Stimulated activated CD8-positive, alpha-beta memory T cell treated with anti-CD3 and anti-CD28 coated beads, Interleukin-15, amount 100 ng/mL, for 1 hour (primary cell): ENCODE measurements around the gene CEMIP.
"Not testable (repeated sequence)": the region's sequence is repeated elsewhere in the genome, so short reads cannot be mapped to it uniquely, and the experiment has no call there.

Experiments used
- DNase-seq: peaks from one replicate; pipeline ENCODE4 v3.0.0-alpha.2; 2020; ENCODE audit warnings: low read depth

The CEMIP gene

DNA sequence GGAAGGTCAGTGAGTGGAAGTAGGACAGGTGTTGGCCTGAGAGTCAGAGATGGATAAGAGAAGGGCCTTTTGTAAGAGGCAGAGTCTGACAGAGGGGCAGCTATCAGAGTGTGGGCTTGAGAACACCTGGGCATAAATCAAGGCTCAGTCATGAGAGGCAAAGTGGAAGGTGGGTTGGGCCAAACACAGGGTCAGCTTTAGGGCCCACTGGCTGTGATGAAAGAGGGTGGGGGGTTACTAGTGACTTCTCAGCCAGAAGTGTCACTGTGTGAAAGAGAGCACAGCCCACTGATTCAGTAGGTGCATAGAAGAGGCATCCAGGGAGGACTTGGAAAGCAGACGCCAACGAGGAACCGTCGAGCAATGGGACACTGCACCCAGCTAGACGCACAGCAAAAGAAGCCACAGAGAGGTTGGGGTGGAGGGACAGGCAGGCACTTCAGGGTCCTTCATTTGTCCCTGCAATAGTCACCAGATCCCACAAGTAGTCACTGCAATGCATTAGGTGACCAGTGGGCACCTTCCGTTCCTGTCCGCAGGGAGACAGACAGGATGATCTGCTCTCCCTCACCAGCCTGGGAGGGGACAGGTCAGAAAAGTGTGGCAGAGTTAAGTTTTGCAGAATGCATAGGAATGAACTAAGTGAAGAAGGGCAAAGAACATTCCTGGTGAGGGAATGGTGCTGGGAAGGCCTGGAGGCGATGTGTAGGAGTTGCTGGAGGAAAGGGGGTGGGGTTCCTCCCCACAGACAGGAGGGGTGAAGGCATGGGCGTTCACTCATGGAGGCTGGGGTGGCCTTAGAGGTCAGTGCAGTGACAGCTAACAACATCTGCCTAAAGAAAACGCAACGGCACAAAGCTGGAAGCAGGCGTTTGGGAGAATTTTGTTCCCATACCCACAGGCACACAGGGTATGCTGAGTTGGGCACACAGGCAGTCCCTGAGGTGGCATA is 174.1 kb downstream of the CEMIP start:
- DNase-seq, result no peak

GRCh38 chr15:80953953-80954778 is 175.0 kb downstream of the CEMIP start:
- no peak for DNase-seq

DNA sequence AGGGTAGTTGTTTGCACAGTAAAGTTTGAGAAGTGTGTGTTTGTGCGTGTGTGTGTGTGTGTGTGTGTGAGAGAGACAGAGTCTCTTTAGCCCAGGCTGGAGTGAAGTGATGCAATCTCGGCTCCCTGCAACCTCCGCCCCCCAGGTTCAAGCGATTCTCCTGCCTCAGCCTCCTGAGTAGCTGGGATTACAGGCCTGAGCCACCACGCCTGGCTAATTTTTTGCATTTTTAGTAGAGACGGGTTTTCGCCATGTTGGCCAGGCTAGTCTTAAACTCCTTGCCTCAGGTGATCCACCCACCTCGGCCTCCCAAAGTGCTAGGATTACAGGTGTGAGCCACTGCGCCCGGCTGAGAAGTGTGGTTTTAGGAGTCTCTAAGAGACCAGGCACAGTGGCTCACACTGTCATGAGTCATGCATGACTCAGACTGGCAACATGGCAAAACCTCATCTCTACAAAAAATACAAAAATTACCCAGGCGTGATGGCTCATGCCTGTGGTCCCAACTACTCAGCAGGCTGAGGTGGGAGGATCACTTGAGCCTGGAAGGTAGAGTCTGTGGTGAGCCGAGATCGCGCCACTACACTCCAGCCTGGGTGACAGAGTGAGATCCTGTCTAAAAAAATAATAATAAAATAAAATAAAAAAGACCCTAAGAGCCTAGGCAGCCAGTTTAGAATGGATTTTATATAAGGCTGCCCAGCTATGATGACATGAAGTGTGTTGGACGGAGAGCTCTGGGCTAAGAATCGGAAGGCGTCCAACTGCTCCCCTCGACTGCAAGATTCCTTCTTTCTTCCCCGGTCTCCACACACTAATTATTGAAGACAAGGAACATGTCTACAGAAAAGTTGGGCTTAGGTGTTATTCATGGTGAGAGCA is 176.6 kb downstream of the CEMIP start:
- DNase-seq, result not testable (repeated sequence)

DNA sequence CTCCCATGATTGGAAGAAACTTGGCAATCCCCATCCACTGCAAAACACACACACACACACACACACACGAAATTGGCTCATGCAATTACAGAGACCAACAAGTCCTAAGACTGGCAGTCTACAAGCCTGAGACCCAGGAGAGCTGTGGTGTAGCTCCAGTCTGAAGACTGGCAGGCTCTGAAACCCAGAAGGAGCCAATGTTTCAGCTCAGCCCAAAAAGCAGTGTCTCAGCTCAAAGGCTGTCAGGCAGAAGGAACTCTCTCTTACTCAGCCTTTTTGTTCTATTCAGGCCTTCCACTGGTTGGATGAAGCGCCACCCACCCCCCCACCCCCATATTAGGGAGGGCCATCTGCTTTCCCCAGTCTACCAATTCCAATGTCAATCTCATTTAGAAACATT is 178.4 kb downstream of the CEMIP start:
- DNase-seq, result no peak

- DNase-seq, result no peak
Measured at GRCh38 chr15:80957976-80958375, 178.8 kb downstream of the CEMIP start.

DNA sequence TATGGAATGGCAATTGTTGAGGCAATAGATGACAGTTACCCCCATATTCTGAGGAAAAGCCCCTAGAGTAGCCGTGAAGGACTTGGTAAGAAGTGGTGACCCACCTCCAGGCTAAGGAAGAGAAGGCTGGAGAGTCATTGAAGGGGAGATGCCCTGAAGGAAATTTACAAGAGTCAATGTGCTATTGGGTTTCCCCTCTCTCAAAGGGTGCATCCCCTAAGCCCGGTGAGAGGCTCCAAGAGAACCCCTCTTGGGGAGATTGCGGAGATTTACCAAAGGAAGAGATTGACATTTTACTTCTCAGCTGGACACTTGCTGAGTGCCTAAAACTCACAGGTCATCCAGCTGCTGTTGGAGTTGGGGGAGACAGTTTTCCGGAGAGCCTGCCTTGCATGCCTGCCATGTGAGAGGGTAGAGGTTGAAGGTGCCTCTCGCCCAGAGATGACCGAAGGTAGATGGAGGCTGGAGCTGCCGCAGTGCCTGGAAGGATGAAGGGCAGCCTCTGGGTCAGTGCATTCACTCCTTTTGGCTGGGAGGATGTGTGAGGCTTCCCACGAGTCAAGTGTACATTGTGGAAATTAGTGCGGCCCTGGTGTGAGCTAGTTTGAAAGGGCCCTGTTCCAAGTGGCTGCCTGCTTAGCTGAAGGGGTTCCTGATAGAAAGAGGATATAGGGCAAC is 179.8 kb downstream of the CEMIP start:
- no peak for DNase-seq

- not testable (repeated sequence) for DNase-seq
Measured at GRCh38 chr15:80965454-80965853, 186.3 kb downstream of the CEMIP start.

DNA sequence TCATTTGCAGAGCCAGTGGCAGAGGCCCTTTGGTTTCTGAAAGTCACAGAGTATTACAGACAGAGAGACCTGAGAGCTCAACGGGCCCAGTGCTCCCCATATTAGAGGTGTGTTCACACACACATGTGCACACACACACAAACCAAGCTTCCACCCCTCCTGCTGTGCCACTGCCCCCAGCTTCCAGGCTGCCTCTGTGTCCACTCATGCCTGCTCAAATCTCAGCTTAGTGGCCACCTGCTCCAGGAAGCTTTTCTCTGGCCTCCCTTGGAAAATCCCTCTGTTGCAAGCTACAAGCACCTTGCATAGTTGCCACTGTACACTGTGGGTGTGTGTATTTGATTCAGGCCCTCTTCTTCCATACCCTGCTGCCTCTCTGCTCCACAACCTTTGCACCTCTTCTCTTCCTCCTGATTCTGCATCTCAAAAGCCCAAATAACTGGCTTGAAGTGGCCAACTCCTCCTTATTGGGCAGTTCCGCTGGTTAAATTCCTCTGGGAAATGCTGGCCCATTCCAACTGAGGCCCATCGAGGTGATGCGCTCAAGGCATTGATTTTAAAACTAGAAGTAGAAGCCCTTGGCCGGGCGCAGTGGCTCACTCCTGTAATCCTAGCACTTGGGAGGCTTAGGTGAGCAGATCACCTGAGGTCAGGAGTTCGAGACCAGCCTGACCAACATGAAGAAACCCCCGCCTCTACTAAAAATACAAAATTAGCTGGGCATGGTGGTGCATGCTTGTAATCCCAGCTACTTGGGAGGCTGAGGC is 187.4 kb downstream of the CEMIP start:
- no peak for DNase-seq

DNA sequence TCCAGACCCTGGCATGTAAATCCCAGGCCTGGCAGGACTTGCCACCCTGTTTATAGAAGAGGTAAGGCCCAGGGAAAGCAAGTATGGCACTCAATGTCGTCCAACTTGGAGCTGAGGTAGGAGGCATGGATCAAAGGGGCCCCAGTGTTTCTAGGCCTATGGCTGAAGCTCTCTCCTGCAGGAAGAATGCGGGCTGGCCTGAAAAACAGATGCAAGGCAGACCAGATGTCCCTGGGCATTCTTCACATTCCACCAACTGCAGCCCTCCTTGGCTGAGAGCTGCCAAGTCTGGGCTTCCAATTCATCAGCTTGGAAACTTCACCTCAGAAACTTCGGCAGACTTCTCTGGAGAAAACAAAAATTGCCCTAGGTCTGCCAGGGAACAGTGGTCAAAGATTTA is 188.3 kb downstream of the CEMIP start:
- DNase-seq, result no peak

- DNase-seq, result no peak
Measured at GRCh38 chr15:80967991-80968510, 188.9 kb downstream of the CEMIP start.

- no peak for DNase-seq
Measured at GRCh38 chr15:80969316-80969715, 190.1 kb downstream of the CEMIP start.

- DNase-seq, result peak; percentile 38
Measured at GRCh38 chr15:80970018-80970657, 191.0 kb downstream of the CEMIP start.

- no peak for DNase-seq
Measured at GRCh38 chr15:80970658-80971057, 191.5 kb downstream of the CEMIP start.

- no peak for DNase-seq
Measured at GRCh38 chr15:80971143-80971542, 192.0 kb downstream of the CEMIP start.

GRCh38 chr15:80972276-80972675 is 193.1 kb downstream of the CEMIP start:
- no peak for DNase-seq

DNA sequence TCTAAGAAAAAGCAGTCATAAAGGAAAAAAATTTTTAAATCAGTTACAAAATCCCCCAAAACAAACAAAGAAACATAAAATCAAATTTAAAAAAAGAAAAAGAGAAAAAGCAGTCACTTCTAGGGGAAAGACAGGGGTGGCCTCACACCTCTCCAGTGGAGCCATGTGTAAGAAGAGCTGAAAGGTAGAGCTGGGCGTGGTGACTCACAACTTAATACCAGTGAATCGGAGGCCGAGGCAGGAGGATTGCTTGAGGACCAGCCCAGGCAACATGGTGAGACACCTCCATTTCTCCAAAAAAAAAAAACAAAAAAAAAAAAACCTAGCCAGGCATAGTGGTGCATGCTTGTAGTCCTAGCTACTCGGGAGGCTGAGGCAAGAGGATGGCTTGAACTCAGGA is 195.7 kb downstream of the CEMIP start:
- DNase-seq, result no peak

DNA sequence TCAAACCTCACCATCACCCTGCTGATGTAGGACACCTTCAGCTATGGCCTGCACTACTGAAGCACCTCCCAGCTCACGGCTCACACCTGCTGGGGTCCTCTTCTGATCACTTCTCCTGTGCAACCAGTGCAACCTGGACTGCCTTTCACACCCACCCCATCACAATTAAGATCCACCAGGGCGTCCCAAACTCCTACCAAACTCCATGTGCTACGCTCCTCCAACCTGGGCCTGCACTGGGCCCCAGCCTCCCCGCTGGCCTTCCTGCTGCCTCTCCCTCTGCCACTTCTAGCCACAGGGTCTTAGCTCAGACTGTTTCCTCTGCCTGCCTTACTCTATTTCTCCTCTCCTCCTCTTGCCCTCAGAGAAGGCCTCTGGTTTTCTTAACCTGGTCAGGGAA is 197.7 kb downstream of the CEMIP start:
- DNase-seq, result no peak

- no peak for DNase-seq
Measured at GRCh38 chr15:80977627-80978036, 198.5 kb downstream of the CEMIP start.

- DNase-seq, result no peak
Measured at GRCh38 chr15:80978685-80979329, 199.6 kb downstream of the CEMIP start.
